Measurements from ENCODE around the gene RNU1-2. TPM values are rescaled to one million over a fixed set of nuclear protein-coding genes. Genes with fewer than 3 reads are reported as not detected.
A peak's percentile ranks its signal among the peaks of the same experiment; 100 is the strongest.
"Not testable (repeated sequence)": the region's sequence is repeated elsewhere in the genome, so short reads cannot be mapped to it uniquely, and the experiment has no call there.

Gene RNU1-2
- total RNA-seq, 1 donor from 2014 or later = 3,564 TPM

DNA sequence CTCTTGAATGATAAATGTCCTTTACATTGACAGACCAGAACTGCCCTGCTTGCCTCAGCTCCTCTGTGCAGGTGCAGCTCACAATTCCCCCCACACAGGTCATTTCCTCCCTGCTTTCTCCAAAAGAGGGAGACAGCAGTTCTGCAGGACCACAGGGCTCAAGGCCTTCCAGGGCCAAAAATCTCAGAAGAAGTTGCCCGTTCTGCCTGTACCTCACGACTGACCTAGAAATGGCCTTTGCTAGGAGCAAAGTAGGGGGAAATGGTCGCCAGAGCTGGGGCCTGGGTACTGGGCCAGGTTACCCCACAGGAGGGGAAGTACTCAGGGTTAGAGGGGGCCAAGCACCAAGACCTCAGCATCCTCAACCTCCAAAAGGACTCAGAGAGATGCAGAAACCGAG is 11.1 kb downstream of the RNU1-2 start:
- no peaks in the 10 kb centered on the region for H3K9me3 Mint-ChIP-seq
- peaks cover 19% of the 10 kb centered on the region for H3K4me1 Mint-ChIP-seq (ENCODE audit: unreplicated experiment)
- H3K27ac Mint-ChIP-seq = no peak overlapping the region
- H3K4me3 Mint-ChIP-seq = no peak overlapping the region
- TF ChIP-seq CTCF (conservative IDR thresholded peaks at IDR 0.05) = no peak
- no peaks in the 10 kb centered on the region for H3K27me3 Mint-ChIP-seq
- no peak for DNase-seq (ENCODE audit: extremely low spot score, unreplicated experiment)
- H3K36me3 Mint-ChIP-seq = no peaks in the 10 kb centered on the region

DNA sequence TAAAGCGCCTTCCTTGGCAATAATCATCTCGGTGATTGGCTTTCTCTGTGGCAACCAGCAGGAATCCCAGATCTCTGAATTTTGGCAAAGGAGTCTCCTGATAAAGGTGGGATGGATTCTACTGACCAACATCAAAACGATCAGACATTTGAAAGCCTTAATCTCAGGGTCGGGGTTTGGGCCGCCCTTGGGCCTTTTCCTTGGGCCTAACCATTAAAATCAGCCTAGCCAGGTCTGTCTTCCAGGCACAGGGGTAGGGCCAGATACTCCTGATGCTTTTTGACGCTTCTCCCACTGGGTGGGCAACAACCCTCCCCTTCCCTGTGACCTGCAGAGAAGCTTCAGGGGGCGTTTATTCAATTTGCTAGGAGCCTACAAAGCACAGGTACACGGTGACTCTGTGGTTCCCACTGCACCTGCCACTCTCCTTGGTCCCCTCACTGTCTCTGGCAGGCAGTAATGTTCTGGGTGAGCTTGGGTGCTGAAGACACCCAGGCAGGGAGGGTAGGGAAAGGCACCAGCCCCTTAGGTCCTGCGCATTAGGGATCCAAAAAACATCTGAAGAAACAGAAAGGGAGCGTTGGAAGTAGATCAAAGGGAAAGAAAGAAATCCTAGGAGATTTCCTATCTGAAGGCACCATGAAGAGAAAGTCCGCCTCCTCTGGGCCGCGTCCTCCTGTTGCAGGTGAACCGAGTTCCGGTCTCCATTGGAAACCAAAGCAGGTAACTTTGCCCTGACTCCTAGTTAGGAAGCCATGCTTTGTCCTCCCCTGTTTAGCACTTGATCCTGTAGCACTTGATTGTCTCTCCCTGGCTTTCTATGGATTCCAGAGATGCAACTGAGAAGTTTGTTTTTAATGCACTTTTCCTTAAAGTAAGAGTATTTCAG is 12.3 kb downstream of the RNU1-2 start:
- H3K9me3 Mint-ChIP-seq = no peaks in the 10 kb centered on the region
- H3K27ac Mint-ChIP-seq = peak overlapping the region; percentile 13
- no peaks in the 10 kb centered on the region for H3K36me3 Mint-ChIP-seq
- TF ChIP-seq CTCF (conservative IDR thresholded peaks at IDR 0.05) = no peak
- peaks cover 17% of the 10 kb centered on the region for H3K4me1 Mint-ChIP-seq (ENCODE audit: unreplicated experiment)
- DNase-seq (ENCODE audit: extremely low spot score, unreplicated experiment) = no peak
- H3K4me3 Mint-ChIP-seq = no peak overlapping the region
- H3K27me3 Mint-ChIP-seq = no peaks in the 10 kb centered on the region

GRCh38 chr1:16911851-16912721 is 16.3 kb downstream of the RNU1-2 start:
- H3K27ac Mint-ChIP-seq; H3K4me1 Mint-ChIP-seq (ENCODE audit: unreplicated experiment); H3K9me3 Mint-ChIP-seq; H3K27me3 Mint-ChIP-seq; H3K36me3 Mint-ChIP-seq; H3K4me3 Mint-ChIP-seq; DNase-seq (ENCODE audit: extremely low spot score, unreplicated experiment): not testable (repeated sequence)
- peak; percentile 50 for TF ChIP-seq CTCF (conservative IDR thresholded peaks at IDR 0.05)

GRCh38 chr1:16912742-16913141 is 17.0 kb downstream of the RNU1-2 start:
- not testable (repeated sequence) for H3K4me1 Mint-ChIP-seq (ENCODE audit: unreplicated experiment); H3K9me3 Mint-ChIP-seq; H3K27me3 Mint-ChIP-seq; DNase-seq (ENCODE audit: extremely low spot score, unreplicated experiment); H3K36me3 Mint-ChIP-seq; H3K27ac Mint-ChIP-seq
- H3K4me3 Mint-ChIP-seq = peak overlapping the region; percentile 83

- Mint-ChIP-seq H3K4me1 (ENCODE audit: unreplicated experiment) (peaks cover 5% of the 10 kb centered on the region), H3K27ac (peak overlapping the region; percentile 50), H3K27me3 (no peaks in the 10 kb centered on the region), H3K4me3 (peak overlapping the region; percentile 83), H3K36me3 (no peaks in the 10 kb centered on the region), H3K9me3 (no peaks in the 10 kb centered on the region)
- DNase-seq (ENCODE audit: extremely low spot score, unreplicated experiment) = no peak
- TF ChIP-seq CTCF (conservative IDR thresholded peaks at IDR 0.05) = no peak
Observed at GRCh38 chr1:16913181-16913832, 17.5 kb downstream of the RNU1-2 start.

All from type B pancreatic cell (in vitro differentiated cells).